MCF 10A (cell line): ENCODE data around the gene SNX30. TPM values are rescaled to one million over a fixed set of nuclear protein-coding genes. Genes with fewer than 3 reads are reported as not detected.

Experiments
- BruUV-seq: library from RNA; stranded (reverse); fragments of 400-500 nt; replicated peaks from 2 replicates; lab custom pipeline; 2021; lab: Mats Ljungman, UMichigan
- CTCF ChIA-PET: fragments of 300-600 bp; sonication (Branson Sonifier 250); formaldehyde crosslinking; extraction: SDS; loops from one replicate; lab custom pipeline; 2021; ENCODE audit warnings: antibody characterized with exemption, inconsistent platforms; lab: Yijun Ruan, JAX
- POLR2A ChIA-PET: fragments of 300-600, 350-650 bp; sonication (Branson Sonifier 250); formaldehyde crosslinking; extraction: SDS; loops from one replicate; lab custom pipeline; 2020; ENCODE audit warnings: antibody characterized with exemption, inconsistent platforms; lab: Yijun Ruan, JAX
- DNase-seq: peaks from one replicate; pipeline ENCODE4 v3.0.0-alpha.2; 2018; ENCODE audit not compliant: unreplicated experiment
- H3K27ac Mint-ChIP-seq: one replicate; pipeline ENCODE4 v1.8.0; 2022; ENCODE audit warnings: mild to moderate bottlenecking, low read depth, mixed read lengths; ENCODE audit not compliant: unreplicated experiment
- H3K27me3 Mint-ChIP-seq: one replicate; pipeline ENCODE4 v1.8.0; 2022; ENCODE audit warnings: mixed read lengths; ENCODE audit not compliant: insufficient read depth, unreplicated experiment
- H3K36me3 Mint-ChIP-seq: one replicate; pipeline ENCODE4 v1.8.0; 2022; ENCODE audit warnings: mild to moderate bottlenecking, moderate library complexity, mixed read lengths; ENCODE audit not compliant: insufficient read depth, unreplicated experiment
- H3K4me1 Mint-ChIP-seq: one replicate; pipeline ENCODE4 v1.8.0; 2022; ENCODE audit warnings: mixed read lengths; ENCODE audit not compliant: insufficient read depth, unreplicated experiment
- H3K4me3 Mint-ChIP-seq: one replicate; pipeline ENCODE4 v1.8.0; 2022; ENCODE audit warnings: mild to moderate bottlenecking, moderate library complexity, mixed read lengths; ENCODE audit not compliant: unreplicated experiment
- H3K9me3 Mint-ChIP-seq: one replicate; pipeline ENCODE4 v1.8.0; 2022; ENCODE audit warnings: mixed read lengths; ENCODE audit not compliant: unreplicated experiment
- CTCF ChIP-seq: fragments of 200-600 bp; IDR thresholded peaks from one replicate; pipeline ENCODE4 v1.8.0; 2022; ENCODE audit warnings: antibody characterized with exemption, mild to moderate bottlenecking; ENCODE audit not compliant: unreplicated experiment
- intact Hi-C: fragments of 100-400 bp; cut with micrococcal nuclease; formaldehyde crosslinking; loops from 2 replicates; pipeline ENCODE4 v1.14.1; 2022
- total RNA-seq: library from RNA; stranded (reverse); gene quantifications from 2 replicates; pipeline ENCODE4 v1.2.3, GENCODE V29; 2022

SNX30 gene
- total RNA-seq, 1 experiment from 2014 or later = 9.6 TPM

- BruUV-seq = no TSS peak
Measured at GRCh38 chr9:112852741-112853504, 102.4 kb downstream of the SNX30 start.

GRCh38 chr9:112853882-112854585 is 103.5 kb downstream of the SNX30 start:
- CTCF ChIA-PET = no interaction called here
- TF ChIP-seq CTCF = no peak
- Mint-ChIP-seq H3K27ac (no peak overlapping the region), H3K4me1 (no peaks in the 10 kb centered on the region), H3K27me3 (no peaks in the 10 kb centered on the region), H3K4me3 (no peak overlapping the region), H3K36me3 (peaks cover 12% of the 10 kb centered on the region), H3K9me3 (no peaks in the 10 kb centered on the region)
- POLR2A ChIA-PET = no interaction called here
- no peak for DNase-seq
- BruUV-seq = no TSS peak
- intact Hi-C loops = no loop called here

More at GRCh38 chr9:112852741-112853504, 102.4 kb downstream of the SNX30 start:
- H3K4me3 Mint-ChIP-seq = no peak overlapping the region
- peaks cover 12% of the 10 kb centered on the region for H3K36me3 Mint-ChIP-seq
- intact Hi-C loops = no loop called here
- ChIA-PET POLR2A (no interaction called here), CTCF (interaction anchor here (0.6 to 2.4 kb wide), 4 partner anchors 9 to 51 kb away, joined by 3 to 10 read pairs (median 4); no protein-coding TSS in a partner anchor)
- H3K27me3 Mint-ChIP-seq = no peaks in the 10 kb centered on the region
- no peaks in the 10 kb centered on the region for H3K9me3 Mint-ChIP-seq
- H3K4me1 Mint-ChIP-seq = no peaks in the 10 kb centered on the region
- H3K27ac Mint-ChIP-seq = no peak overlapping the region
- peak; percentile 58 for DNase-seq
- no peak for TF ChIP-seq CTCF

- H3K4me3 Mint-ChIP-seq = no peak overlapping the region
- H3K27ac Mint-ChIP-seq = no peak overlapping the region
- H3K9me3 Mint-ChIP-seq = no peaks in the 10 kb centered on the region
- POLR2A ChIA-PET = interaction anchor here (0.7 kb wide), 1 partner anchor 1318 kb away, joined by 3 read pairs; no protein-coding TSS in a partner anchor
- H3K4me1 Mint-ChIP-seq = no peaks in the 10 kb centered on the region
- intact Hi-C loops = no loop called here
- no TSS peak for BruUV-seq
- DNase-seq = no peak
- peaks cover 12% of the 10 kb centered on the region for H3K36me3 Mint-ChIP-seq
- H3K27me3 Mint-ChIP-seq = no peaks in the 10 kb centered on the region
- CTCF ChIA-PET = interaction anchor here (0.6 to 1.6 kb wide), 5 partner anchors 9 to 488 kb away, joined by 3 to 8 read pairs (median 3); no protein-coding TSS in a partner anchor
- no peak for TF ChIP-seq CTCF
Measured at GRCh38 chr9:112854657-112855056, 104.1 kb downstream of the SNX30 start.

- intact Hi-C loops = no loop called here
- Mint-ChIP-seq H3K4me1 (peaks cover 7% of the 10 kb centered on the region), H3K36me3 (peaks cover 12% of the 10 kb centered on the region), H3K27ac (no peak overlapping the region), H3K4me3 (no peak overlapping the region), H3K27me3 (no peaks in the 10 kb centered on the region), H3K9me3 (no peaks in the 10 kb centered on the region)
- no peak for DNase-seq
- POLR2A ChIA-PET = no interaction called here
- no peak for TF ChIP-seq CTCF
- BruUV-seq = no TSS peak
- CTCF ChIA-PET = interaction anchor here (0.6 to 1.6 kb wide), 5 partner anchors 11 to 84 kb away, joined by 3 to 8 read pairs (median 3); no protein-coding TSS in a partner anchor
Measured at GRCh38 chr9:112856200-112856599, 105.6 kb downstream of the SNX30 start.
